ENCODE data around the gene MACROD2. TPM values are rescaled to one million over a fixed set of nuclear protein-coding genes. Genes with fewer than 3 reads are reported as not detected.

The MACROD2 gene
- total RNA-seq, 1 donor from 2014 or later, result 2.4 TPM

- Histone ChIP-seq H3K9me3 (ENCODE audit: insufficient read depth, low read depth, low read length) (no peaks in the 10 kb centered on the region), H3K4me3 (ENCODE audit: insufficient read depth, low read depth, low read length) (no peak overlapping the region), H3K27me3 (ENCODE audit: insufficient read depth, low read length) (no peaks in the 10 kb centered on the region), H3K9ac (ENCODE audit: low read length) (no peak overlapping the region), H3K4me1 (ENCODE audit: insufficient read depth, low read length) (no peaks in the 10 kb centered on the region), H4K20me1 (ENCODE audit: insufficient read depth, low read length) (no peaks in the 10 kb centered on the region), H3K36me3 (ENCODE audit: insufficient read depth, low read length) (no peaks in the 10 kb centered on the region), H3K79me2 (ENCODE audit: insufficient read depth, low read length) (no peaks in the 10 kb centered on the region), H2AFZ (ENCODE audit: low read depth, low read length) (no peak overlapping the region), H3K4me2 (ENCODE audit: low read length) (no peak overlapping the region), H3K27ac (ENCODE audit: low read depth, low read length) (no peak overlapping the region)
- Mint-ChIP-seq H3K36me3 (ENCODE audit: low read depth, unreplicated experiment) (no peaks in the 10 kb centered on the region), H3K4me3 (ENCODE audit: unreplicated experiment) (no peak overlapping the region), H3K27me3 (ENCODE audit: low read depth, unreplicated experiment) (no peaks in the 10 kb centered on the region), H3K27ac (ENCODE audit: unreplicated experiment) (peak overlapping the region; percentile 6), H3K9me3 (ENCODE audit: unreplicated experiment) (no peaks in the 10 kb centered on the region), H3K4me1 (ENCODE audit: low read depth, unreplicated experiment) (peaks cover 12% of the 10 kb centered on the region)
- DNase-seq (ENCODE audit: low read depth) (peak; percentile 0), FAIRE-seq (no peak)
- TF ChIP-seq CTCF (IDR thresholded peaks at IDR 0.05; ENCODE audit: insufficient read depth, low read depth, low read length), result no peak
- no peak for TF ChIP-seq EZH2 (IDR thresholded peaks at IDR 0.05; ENCODE audit: insufficient read depth, low read length)
Observed at GRCh38 chr20:14700639-14700960, 705.3 kb downstream of the MACROD2 start.

GRCh38 chr20:14701326-14701725 is 706.0 kb downstream of the MACROD2 start:
- FAIRE-seq, result no peak
- TF ChIP-seq EZH2 (IDR thresholded peaks at IDR 0.05; ENCODE audit: insufficient read depth, low read length), result no peak
- H3K4me2 ChIP-seq (ENCODE audit: low read length), result no peak overlapping the region
- H3K9ac ChIP-seq (ENCODE audit: low read length), result no peak overlapping the region
- no peak for DNase-seq (ENCODE audit: low read depth)
- no peak overlapping the region for H3K4me3 Mint-ChIP-seq (ENCODE audit: unreplicated experiment)
- H3K27me3 Mint-ChIP-seq (ENCODE audit: low read depth, unreplicated experiment), result no peaks in the 10 kb centered on the region
- H3K4me1 ChIP-seq (ENCODE audit: insufficient read depth, low read length), result no peaks in the 10 kb centered on the region
- no peak overlapping the region for H2AFZ ChIP-seq (ENCODE audit: low read depth, low read length)
- no peaks in the 10 kb centered on the region for H3K79me2 ChIP-seq (ENCODE audit: insufficient read depth, low read length)
- peaks cover 12% of the 10 kb centered on the region for H3K4me1 Mint-ChIP-seq (ENCODE audit: low read depth, unreplicated experiment)
- no peak overlapping the region for H3K27ac ChIP-seq (ENCODE audit: low read depth, low read length)
- H3K36me3 ChIP-seq (ENCODE audit: insufficient read depth, low read length), result no peaks in the 10 kb centered on the region
- H4K20me1 ChIP-seq (ENCODE audit: insufficient read depth, low read length), result no peaks in the 10 kb centered on the region
- no peaks in the 10 kb centered on the region for H3K27me3 ChIP-seq (ENCODE audit: insufficient read depth, low read length)
- H3K9me3 Mint-ChIP-seq (ENCODE audit: unreplicated experiment), result no peaks in the 10 kb centered on the region
- H3K27ac Mint-ChIP-seq (ENCODE audit: unreplicated experiment), result no peak overlapping the region
- no peaks in the 10 kb centered on the region for H3K9me3 ChIP-seq (ENCODE audit: insufficient read depth, low read depth, low read length)
- no peaks in the 10 kb centered on the region for H3K36me3 Mint-ChIP-seq (ENCODE audit: low read depth, unreplicated experiment)
- H3K4me3 ChIP-seq (ENCODE audit: insufficient read depth, low read depth, low read length), result no peak overlapping the region

GRCh38 chr20:14706555-14706954 is 711.2 kb downstream of the MACROD2 start:
- no peak for FAIRE-seq
- no peak overlapping the region for H2AFZ ChIP-seq (ENCODE audit: low read depth, low read length)

More at GRCh38 chr20:14706555-14706954, 711.2 kb downstream of the MACROD2 start:
- Histone ChIP-seq H3K36me3 (ENCODE audit: insufficient read depth, low read length) (no peaks in the 10 kb centered on the region), H3K4me1 (ENCODE audit: insufficient read depth, low read length) (no peaks in the 10 kb centered on the region), H4K20me1 (ENCODE audit: insufficient read depth, low read length) (no peaks in the 10 kb centered on the region), H3K27me3 (ENCODE audit: insufficient read depth, low read length) (no peaks in the 10 kb centered on the region), H3K4me2 (ENCODE audit: low read length) (no peak overlapping the region), H3K27ac (ENCODE audit: low read depth, low read length) (no peak overlapping the region), H3K79me2 (ENCODE audit: insufficient read depth, low read length) (no peaks in the 10 kb centered on the region), H3K4me3 (ENCODE audit: insufficient read depth, low read depth, low read length) (no peak overlapping the region), H3K9ac (ENCODE audit: low read length) (no peak overlapping the region), H3K9me3 (ENCODE audit: insufficient read depth, low read depth, low read length) (no peaks in the 10 kb centered on the region)
- Mint-ChIP-seq H3K36me3 (ENCODE audit: low read depth, unreplicated experiment) (no peaks in the 10 kb centered on the region), H3K27ac (ENCODE audit: unreplicated experiment) (no peak overlapping the region), H3K4me1 (ENCODE audit: low read depth, unreplicated experiment) (no peaks in the 10 kb centered on the region), H3K27me3 (ENCODE audit: low read depth, unreplicated experiment) (no peaks in the 10 kb centered on the region), H3K9me3 (ENCODE audit: unreplicated experiment) (no peaks in the 10 kb centered on the region), H3K4me3 (ENCODE audit: unreplicated experiment) (no peak overlapping the region)
- DNase-seq (ENCODE audit: low read depth), result no peak
- TF ChIP-seq EZH2 (IDR thresholded peaks at IDR 0.05; ENCODE audit: insufficient read depth, low read length) (no peak), CTCF (IDR thresholded peaks at IDR 0.05; ENCODE audit: insufficient read depth, low read depth, low read length) (no peak)
